ENCODE data around the gene SLC2A13.

Gene SLC2A13

DNA sequence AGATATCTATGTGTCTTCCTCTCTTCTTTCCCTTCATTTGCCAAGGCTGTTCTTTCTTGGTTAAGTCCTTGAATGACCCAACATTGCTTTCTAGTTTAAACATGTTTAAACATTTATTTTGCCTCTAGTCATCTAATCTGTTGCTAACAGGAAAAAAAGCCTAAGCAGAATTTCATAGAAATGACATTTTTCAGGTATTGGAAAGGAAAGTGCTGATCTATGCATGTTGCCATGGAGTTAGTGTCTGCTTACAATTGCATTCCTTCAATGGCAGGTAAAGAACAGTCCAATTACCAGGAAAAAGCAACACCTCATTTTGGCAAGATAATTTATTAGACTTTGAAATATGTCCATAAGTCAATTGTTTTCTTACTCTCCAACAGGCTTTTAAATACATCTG lies 21.5 kb upstream of the SLC2A13 start:
- CTCF ChIA-PET: interaction anchor here (1.1 kb wide), 1 partner anchor 20 kb away, joined by 3 read pairs; no protein-coding TSS in a partner anchor
- POLR2A ChIA-PET: no interaction called here
- H3K4me3 ChIP-seq (ENCODE audit: low read depth, low read length): no peak overlapping the region
- TF ChIP-seq, protein P1, sequence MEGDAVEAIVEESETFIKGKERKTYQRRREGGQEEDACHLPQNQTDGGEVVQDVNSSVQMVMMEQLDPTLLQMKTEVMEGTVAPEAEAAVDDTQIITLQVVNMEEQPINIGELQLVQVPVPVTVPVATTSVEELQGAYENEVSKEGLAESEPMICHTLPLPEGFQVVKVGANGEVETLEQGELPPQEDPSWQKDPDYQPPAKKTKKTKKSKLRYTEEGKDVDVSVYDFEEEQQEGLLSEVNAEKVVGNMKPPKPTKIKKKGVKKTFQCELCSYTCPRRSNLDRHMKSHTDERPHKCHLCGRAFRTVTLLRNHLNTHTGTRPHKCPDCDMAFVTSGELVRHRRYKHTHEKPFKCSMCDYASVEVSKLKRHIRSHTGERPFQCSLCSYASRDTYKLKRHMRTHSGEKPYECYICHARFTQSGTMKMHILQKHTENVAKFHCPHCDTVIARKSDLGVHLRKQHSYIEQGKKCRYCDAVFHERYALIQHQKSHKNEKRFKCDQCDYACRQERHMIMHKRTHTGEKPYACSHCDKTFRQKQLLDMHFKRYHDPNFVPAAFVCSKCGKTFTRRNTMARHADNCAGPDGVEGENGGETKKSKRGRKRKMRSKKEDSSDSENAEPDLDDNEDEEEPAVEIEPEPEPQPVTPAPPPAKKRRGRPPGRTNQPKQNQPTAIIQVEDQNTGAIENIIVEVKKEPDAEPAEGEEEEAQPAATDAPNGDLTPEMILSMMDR (IDR thresholded peaks at IDR 0.05; ENCODE audit: insufficient read depth, low read length, missing control alignments): no peak
- no peak for DNase-seq (ENCODE audit: low read depth, low spot score)

- POLR2A ChIA-PET: no interaction called here
Measured at GRCh38 chr12:40123496-40123895, 17.6 kb upstream of the SLC2A13 start.

GRCh38 chr12:40122842-40123241 lies 17.0 kb upstream of the SLC2A13 start:
- TF ChIP-seq, protein P1 (IDR thresholded peaks at IDR 0.05; ENCODE audit: insufficient read depth, low read length, missing control alignments): no peak
- ChIA-PET CTCF (interaction anchor here (3.7 kb wide), 1 partner anchor 15 kb away, joined by 18 read pairs; the partner anchor contains the start of gene SLC2A13), POLR2A (no interaction called here)
- no peak for DNase-seq (ENCODE audit: low read depth, low spot score)
- H3K4me3 ChIP-seq (ENCODE audit: low read depth, low read length): no peak overlapping the region

More at GRCh38 chr12:40123496-40123895, 17.6 kb upstream of the SLC2A13 start:
- CTCF ChIA-PET: interaction anchor here (3.7 kb wide), 1 partner anchor 16 kb away, joined by 18 read pairs; the partner anchor contains the start of gene SLC2A13
- no peak overlapping the region for H3K4me3 ChIP-seq (ENCODE audit: low read depth, low read length)
- DNase-seq (ENCODE audit: low read depth, low spot score): no peak
- TF ChIP-seq, protein P1 (IDR thresholded peaks at IDR 0.05; ENCODE audit: insufficient read depth, low read length, missing control alignments): no peak

- CTCF ChIA-PET: interaction anchor here (5.6 kb wide), 1 partner anchor 10 kb away, joined by 45 read pairs; the partner anchor contains the start of gene SLC2A13
- DNase-seq (ENCODE audit: low read depth, low spot score): no peak
- TF ChIP-seq, protein P1 (IDR thresholded peaks at IDR 0.05; ENCODE audit: insufficient read depth, low read length, missing control alignments): no peak
- POLR2A ChIA-PET: no interaction called here
- no peak overlapping the region for H3K4me3 ChIP-seq (ENCODE audit: low read depth, low read length)
Measured at GRCh38 chr12:40117818-40118217, 11.9 kb upstream of the SLC2A13 start.

DNA sequence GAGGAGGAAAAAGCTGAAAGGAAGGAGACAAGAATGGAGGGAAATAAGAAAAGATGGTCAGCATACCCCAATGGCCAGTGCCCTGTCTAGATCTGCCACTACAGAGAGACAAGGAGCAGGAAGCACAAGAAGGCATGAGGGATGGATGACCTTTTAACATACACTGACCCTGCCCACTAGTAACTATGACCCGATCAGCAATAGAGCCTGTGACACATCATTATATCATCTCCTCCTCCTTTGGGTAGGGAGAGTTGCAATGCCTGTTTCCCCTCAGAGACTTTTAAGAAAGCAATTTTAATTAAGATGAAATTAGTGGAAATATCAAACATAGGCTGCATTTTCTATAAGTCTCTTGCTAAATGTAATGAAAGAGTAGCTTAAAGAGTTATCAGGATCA lies 4.7 kb upstream of the SLC2A13 start:
- DNase-seq (ENCODE audit: low read depth, low spot score): no peak
- CTCF ChIA-PET: interaction anchor here (6.3 to 10.4 kb wide), 2 partner anchors 101 to 344 kb away, joined by 36 to 133 read pairs; no protein-coding TSS in a partner anchor
- TF ChIP-seq, protein P1 (IDR thresholded peaks at IDR 0.05; ENCODE audit: insufficient read depth, low read length, missing control alignments): no peak
- no peak overlapping the region for H3K4me3 ChIP-seq (ENCODE audit: low read depth, low read length)
- POLR2A ChIA-PET: no interaction called here

DNA sequence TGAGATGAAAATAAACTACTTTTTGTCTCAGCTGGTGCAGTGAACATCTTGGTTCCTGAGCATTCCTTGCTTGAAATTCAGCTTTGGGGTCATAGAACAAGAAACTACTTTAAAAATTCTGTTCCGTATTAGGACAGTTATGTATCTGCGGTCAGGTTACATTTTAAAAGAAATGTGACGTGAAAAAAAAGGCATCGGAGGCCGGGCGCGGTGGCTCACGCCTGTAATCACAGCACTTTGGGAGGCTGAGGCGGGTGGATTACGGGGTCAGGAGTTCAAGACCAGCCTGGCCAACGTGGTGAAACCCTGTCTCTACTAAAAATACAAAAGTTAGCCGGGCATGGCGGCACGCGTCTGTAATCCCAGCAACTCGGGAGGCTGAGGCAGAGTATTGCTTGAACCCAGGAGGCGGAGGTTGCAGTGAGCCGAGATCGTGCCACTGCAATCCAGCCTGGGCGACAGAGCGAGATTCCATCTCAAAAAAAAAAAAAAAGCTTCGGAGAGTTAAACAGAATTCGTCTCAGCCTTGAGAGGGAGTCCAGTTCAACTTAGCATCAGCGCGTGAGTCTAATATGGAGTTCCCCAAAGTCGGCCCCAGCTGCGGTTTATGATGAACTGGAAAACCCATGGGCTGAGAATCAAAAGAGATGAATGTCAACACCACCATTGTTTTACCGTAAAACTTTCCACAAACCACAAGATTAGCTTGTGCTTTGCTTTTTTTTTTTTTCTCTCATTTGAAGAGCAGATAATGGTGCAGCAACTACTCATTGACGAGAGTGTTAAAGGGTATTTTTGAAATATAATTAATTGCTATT lies 2.1 kb upstream of the SLC2A13 start:
- no peak overlapping the region for H3K4me3 ChIP-seq (ENCODE audit: low read depth, low read length)
- POLR2A ChIA-PET: no interaction called here
- CTCF ChIA-PET: interaction anchor here (0.6 to 10.4 kb wide), 15 partner anchors 10 to 792 kb away, joined by 3 to 133 read pairs (median 5); no protein-coding TSS in a partner anchor
- TF ChIP-seq, protein P1 (IDR thresholded peaks at IDR 0.05; ENCODE audit: insufficient read depth, low read length, missing control alignments): no peak
- DNase-seq (ENCODE audit: low read depth, low spot score): no peak
